H9 (cell line): ENCODE results near the gene RAP1GAP2. TPM values are rescaled to one million over a fixed set of nuclear protein-coding genes. Genes with fewer than 3 reads are reported as not detected.

Source experiments
- DNase-seq: peaks from one replicate; pipeline ENCODE4 v3.0.0-alpha.2; 2017
- H2AFZ ChIP-seq: one replicate; pipeline ENCODE4 v1.6.1; 2013; ENCODE audit warnings: mild to moderate bottlenecking, low read length, control low read depth, moderate library complexity
- H2AK5ac ChIP-seq: 2 replicates; pipeline ENCODE4 v1.6.1; 2013; ENCODE audit warnings: low read length, control low read depth, mixed read lengths; ENCODE audit not compliant: insufficient read length
- H2BK120ac ChIP-seq: one replicate; pipeline ENCODE4 v1.6.1; 2013; ENCODE audit warnings: low read depth, mild to moderate bottlenecking, low read length, control low read depth, inconsistent platforms; ENCODE audit not compliant: poor library complexity, severe bottlenecking
- H2BK12ac ChIP-seq: 2 replicates; pipeline ENCODE4 v1.6.1; 2013; ENCODE audit warnings: low read length, control low read depth, mixed read lengths, low read depth; ENCODE audit not compliant: insufficient read length
- H2BK15ac ChIP-seq: 2 replicates; pipeline ENCODE4 v1.6.1; 2013; ENCODE audit warnings: low read depth, low read length, control low read depth
- H2BK20ac ChIP-seq: one replicate; pipeline ENCODE4 v1.6.1; 2013; ENCODE audit warnings: low read depth, mild to moderate bottlenecking, low read length, control low read depth, inconsistent platforms; ENCODE audit not compliant: poor library complexity, severe bottlenecking
- H2BK5ac ChIP-seq: 2 replicates; pipeline ENCODE4 v1.6.1; 2013; ENCODE audit warnings: low read length, control low read depth, mixed read lengths; ENCODE audit not compliant: insufficient read length
- H3K14ac ChIP-seq: 2 replicates; pipeline ENCODE4 v1.6.1; 2013; ENCODE audit warnings: low read length, control low read depth; ENCODE audit not compliant: insufficient read depth
- H3K18ac ChIP-seq: 2 replicates; pipeline ENCODE4 v1.6.1; 2013; ENCODE audit warnings: low read depth, mild to moderate bottlenecking, mixed read lengths, low read length, control low read depth; ENCODE audit not compliant: insufficient read length
- H3K23ac ChIP-seq: 2 replicates; pipeline ENCODE4 v1.6.1; 2013; ENCODE audit warnings: low read length, control low read depth, mixed read lengths, low read depth; ENCODE audit not compliant: insufficient read length
- H3K23me2 ChIP-seq: 2 replicates; pipeline ENCODE4 v1.6.1; 2013; ENCODE audit warnings: low read depth, mild to moderate bottlenecking, mixed read lengths, low read length, control low read depth; ENCODE audit not compliant: insufficient read length, poor library complexity, severe bottlenecking
- H3K27ac ChIP-seq: 2 replicates; pipeline ENCODE4 v1.5.1; 2013; ENCODE audit warnings: low read length, control low read depth, mixed read lengths, low read depth; ENCODE audit not compliant: insufficient read length
- H3K27me3 ChIP-seq: 2 replicates; pipeline ENCODE4 v1.6.1; 2013; ENCODE audit warnings: low read length, control low read depth, inconsistent platforms; ENCODE audit not compliant: insufficient read depth
- H3K4ac ChIP-seq: 2 replicates; pipeline ENCODE4 v1.6.1; 2013; ENCODE audit warnings: low read depth, mild to moderate bottlenecking, control low read depth, inconsistent platforms, low read length, moderate library complexity
- H3K4me1 ChIP-seq: 2 replicates; pipeline ENCODE4 v1.6.1; 2013; ENCODE audit warnings: low read length, control low read depth, inconsistent platforms; ENCODE audit not compliant: insufficient read depth
- H3K4me2 ChIP-seq: 2 replicates; pipeline ENCODE4 v1.6.1; 2013; ENCODE audit warnings: low read length, control low read depth, mixed read lengths; ENCODE audit not compliant: insufficient read length, insufficient read depth
- H3K56ac ChIP-seq: 2 replicates; pipeline ENCODE4 v1.6.1; 2013; ENCODE audit warnings: low read depth, mild to moderate bottlenecking, mixed read lengths, low read length, control low read depth; ENCODE audit not compliant: insufficient read length
- H3K79me1 ChIP-seq: 2 replicates; pipeline ENCODE4 v1.6.1; 2013; ENCODE audit warnings: low read depth, mild to moderate bottlenecking, moderate library complexity, low read length, control low read depth, inconsistent platforms; ENCODE audit not compliant: insufficient read depth, poor library complexity, severe bottlenecking
- H3K79me2 ChIP-seq: 2 replicates; pipeline ENCODE4 v1.6.1; 2013; ENCODE audit warnings: low read length, control low read depth, inconsistent platforms; ENCODE audit not compliant: insufficient read depth
- H3K9ac ChIP-seq: 2 replicates; pipeline ENCODE4 v1.6.1; 2013; ENCODE audit warnings: low read length, control low read depth, mixed read lengths; ENCODE audit not compliant: insufficient read length; ENCODE audit errors: extremely low read depth
- H3K9me3 ChIP-seq: one replicate; pipeline ENCODE4 v1.6.1; 2013; ENCODE audit warnings: low read depth, low read length, inconsistent platforms; ENCODE audit not compliant: control insufficient read depth
- H3T11ph ChIP-seq: one replicate; pipeline ENCODE4 v1.6.1; 2013; ENCODE audit warnings: mild to moderate bottlenecking, low read length, control low read depth, inconsistent platforms
- H4K20me1 ChIP-seq: one replicate; pipeline ENCODE4 v1.6.1; 2013; ENCODE audit not compliant: control insufficient read depth, insufficient read length, insufficient read depth
- H4K5ac ChIP-seq: 2 replicates; pipeline ENCODE4 v1.6.1; 2013; ENCODE audit warnings: low read depth, mild to moderate bottlenecking, mixed read lengths, low read length, control low read depth; ENCODE audit not compliant: insufficient read length
- H4K8ac ChIP-seq: replicated peaks from 2 replicates; pipeline ENCODE4 v1.6.1; 2013; ENCODE audit warnings: low read length, control low read depth, mixed read lengths, low read depth; ENCODE audit not compliant: insufficient read length
- H4K91ac ChIP-seq: 2 replicates; pipeline ENCODE4 v1.6.1; 2013; ENCODE audit warnings: low read depth, mild to moderate bottlenecking, moderate library complexity, mixed read lengths, low read length, control low read depth; ENCODE audit not compliant: insufficient read length
- H3K27ac Mint-ChIP-seq, 3 experiments: 2 replicates in 2 of 3; 3 replicates in 1 of 3; pipeline ENCODE4 v1.8.0; 2020 to 2021; ENCODE audit warnings: mixed read lengths in 3 of 3, mild to moderate bottlenecking in 1 of 3, moderate library complexity in 1 of 3
- H3K27me3 Mint-ChIP-seq: 2 replicates; pipeline ENCODE4 v1.8.0; 2021; ENCODE audit warnings: low read depth, mild to moderate bottlenecking, moderate library complexity, mixed read lengths
- H3K36me3 Mint-ChIP-seq, 3 experiments: 2 replicates in 2 of 3; 3 replicates in 1 of 3; pipeline ENCODE4 v1.8.0; 2020 to 2021; ENCODE audit warnings: low read depth in 3 of 3, mixed read lengths in 3 of 3; ENCODE audit not compliant: insufficient read depth in 1 of 3
- H3K4me1 Mint-ChIP-seq, 2 experiments: 2 replicates each; pipeline ENCODE4 v1.8.0; 2020; ENCODE audit warnings: mixed read lengths in 2 of 2
- H3K4me3 Mint-ChIP-seq, 2 experiments: 2 replicates in 1 of 2; 3 replicates in 1 of 2; pipeline ENCODE4 v1.8.0; 2020 to 2021; ENCODE audit warnings: mild to moderate bottlenecking in 2 of 2, mixed read lengths in 2 of 2, moderate library complexity in 1 of 2
- H3K9me3 Mint-ChIP-seq, 2 experiments: 2 replicates in 1 of 2; 3 replicates in 1 of 2; pipeline ENCODE4 v1.8.0; 2020; ENCODE audit warnings: mild to moderate bottlenecking in 2 of 2, mixed read lengths in 2 of 2, moderate library complexity in 1 of 2
- CTCF ChIP-seq: fragments of 200-600 bp; sonication (generic); conservative IDR thresholded peaks from 3 replicates; pipeline ENCODE4 v1.8.0; 2021; ENCODE audit warnings: antibody characterized with exemption, mild to moderate bottlenecking
- WGBS: extraction: QIAGEN DNeasy Blood & Tissue Kit; methylation state at CpG from one replicate; pipeline ENCODE4 v1.1.7; 2013; ENCODE audit warnings: missing lambda C conversion rate, low lambda C conversion rate, mixed read lengths; ENCODE audit not compliant: insufficient read length; ENCODE audit errors: extremely low coverage; 5-methylcytosine and 5-hydroxymethylcytosine counted together
- total RNA-seq: library from RNA; stranded (reverse); gene quantifications from 2 replicates; pipeline ENCODE4 v1.2.1, GENCODE V29; 2021

RAP1GAP2 gene
- total RNA-seq, 1 experiment from 2014 or later = 33.8 TPM

- no peak overlapping the region for H2AFZ ChIP-seq
- H2BK120ac ChIP-seq = no peak overlapping the region
- no peaks in the 10 kb centered on the region for H3K79me2 ChIP-seq
- H2BK12ac ChIP-seq = no peak overlapping the region
- H3K18ac ChIP-seq = no peak overlapping the region
- Mint-ChIP-seq H3K27me3 (no peaks in the 10 kb centered on the region), H3K9me3 (no peaks in the 10 kb centered on the region), H3K27ac (no peak overlapping the region), H3K4me1 (peaks cover 4 to 9% of the 10 kb centered on the region in 2 experiments; a peak in 2 of 4 replicates), H3K36me3 (no peaks in the 10 kb centered on the region), H3K4me3 (no peak overlapping the region)
- no peaks in the 10 kb centered on the region for H3K27me3 ChIP-seq
- no peak overlapping the region for H4K5ac ChIP-seq
- H4K91ac ChIP-seq = no peak overlapping the region
- H3K27ac ChIP-seq = no peak overlapping the region
- H3K23me2 ChIP-seq = no peaks in the 10 kb centered on the region
- no peak for TF ChIP-seq CTCF
- H3K9ac ChIP-seq = no peak overlapping the region
- no peak overlapping the region for H4K8ac ChIP-seq
- DNase-seq = no peak
- no peak overlapping the region for H2BK15ac ChIP-seq
- WGBS = no CpG with 5 or more reads among the region's 3 CpGs
- no peaks in the 10 kb centered on the region for H3K79me1 ChIP-seq
- no peak overlapping the region for H2BK20ac ChIP-seq
- no peak overlapping the region for H3T11ph ChIP-seq
- no peak overlapping the region for H3K4ac ChIP-seq
- no peak overlapping the region for H3K4me2 ChIP-seq
- no peak overlapping the region for H3K56ac ChIP-seq
- H2AK5ac ChIP-seq = no peak overlapping the region
- no peak overlapping the region for H3K14ac ChIP-seq
- no peak overlapping the region for H2BK5ac ChIP-seq
- H4K20me1 ChIP-seq = no peaks in the 10 kb centered on the region
- no peak overlapping the region for H3K23ac ChIP-seq
- H3K4me1 ChIP-seq = no peaks in the 10 kb centered on the region
- H3K9me3 ChIP-seq = no peaks in the 10 kb centered on the region
Observed at GRCh38 chr17:2789700-2790099, 6.5 kb upstream of the RAP1GAP2 start.
